ENCODE measurements around the gene ECD. TPM values are rescaled to one million over a fixed set of nuclear protein-coding genes. Genes with fewer than 3 reads are reported as not detected.
"Not testable (repeated sequence)": the region's sequence is repeated elsewhere in the genome, so short reads cannot be mapped to it uniquely, and the experiment has no call there.

The ECD gene
- total RNA-seq, 4 donors from 2014 or later, result 11.0 to 22.8 (median 18.6) TPM

GRCh38 chr10:73110345-73110849, 57.4 kb downstream of the ECD start, which contains the start of gene NUDT13:
Gene NUDT13 (plus strand): TSS chr10:73110455. CDS start chr10:73114366, 3,911 bp downstream.
- no peaks in the 10 kb centered on the region for H3K27me3 ChIP-seq
- ATAC-seq (peak; percentile 85 to 87), DNase-seq (peak; percentile 73 to 75)
- peaks cover 20 to 30% of the 10 kb centered on the region in 2 donors for H3K4me1 ChIP-seq
- no peaks in the 10 kb centered on the region for H3K9me3 ChIP-seq
- H3K27ac ChIP-seq, result peak within 1 kb of the TSS; percentile 91 to 96 (median 94)
- TF ChIP-seq POLR2A (IDR thresholded peaks at IDR 0.05), result peak in 1 of 2 donors; percentile 72
- TF ChIP-seq CTCF (IDR thresholded peaks at IDR 0.05 in 4 of 5, conservative IDR thresholded peaks at IDR 0.05 in 1 of 5), result no peak
- no peaks in the 10 kb centered on the region for H3K36me3 ChIP-seq
- peak within 1 kb of the TSS; percentile 60 to 70 (median 65) for H3K4me3 ChIP-seq
- intact Hi-C loops (cut with DNase I; ENCODE audit: low total_unique reads), result loop anchor here (1.0 kb wide), 1 partner anchor 13 kb away; no protein-coding TSS in a partner anchor
- in situ Hi-C loops (cut with MboI; ENCODE audit: low sequenced_read_pairs in 4 of 4), result no loop called here

- ATAC-seq; H3K36me3 ChIP-seq; H3K9me3 ChIP-seq; H3K27ac ChIP-seq; H3K4me3 ChIP-seq; DNase-seq; intact Hi-C loops (cut with DNase I; ENCODE audit: low total_unique reads); in situ Hi-C loops (cut with MboI; ENCODE audit: low sequenced_read_pairs in 4 of 4); H3K27me3 ChIP-seq: not testable (repeated sequence)
- peaks cover 19 to 29% of the 10 kb centered on the region in 2 donors for H3K4me1 ChIP-seq
Observed at GRCh38 chr10:73109248-73109652, 58.6 kb downstream of the ECD start.

DNA sequence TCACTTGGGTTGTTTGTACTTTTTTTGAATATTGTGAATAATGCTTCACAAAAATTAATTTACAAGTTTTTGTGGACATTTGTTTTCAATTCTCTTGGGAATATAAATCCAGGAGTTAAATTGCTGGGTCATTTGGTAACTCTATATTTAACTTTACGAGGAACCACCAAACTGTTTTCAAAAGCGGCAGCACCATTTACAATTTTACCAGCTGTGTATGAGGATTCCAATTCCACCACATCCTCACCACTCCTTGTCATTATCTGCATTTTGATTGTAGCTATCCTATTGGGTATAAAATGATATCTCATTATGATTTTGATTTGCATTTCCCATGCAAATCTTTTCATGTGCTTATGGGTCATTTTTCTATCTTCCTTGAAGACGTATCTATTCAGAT, 61.5 kb downstream of the ECD start:
- intact Hi-C loops (cut with DNase I; ENCODE audit: low total_unique reads), result no loop called here
- no peak for ATAC-seq
- Histone ChIP-seq H3K36me3 (no peaks in the 10 kb centered on the region), H3K4me3 (no peak overlapping the region), H3K27me3 (no peaks in the 10 kb centered on the region), H3K27ac (no peak overlapping the region), H3K9me3 (no peaks in the 10 kb centered on the region), H3K4me1 (peaks cover 0 to 4% of the 10 kb centered on the region in 2 donors)
- DNase-seq, result no peak
- TF ChIP-seq POLR2A (IDR thresholded peaks at IDR 0.05) (no peak), CTCF (IDR thresholded peaks at IDR 0.05 in 4 of 5, conservative IDR thresholded peaks at IDR 0.05 in 1 of 5) (no peak)
- in situ Hi-C loops (cut with MboI; ENCODE audit: low sequenced_read_pairs in 4 of 4), result no loop called here

DNA sequence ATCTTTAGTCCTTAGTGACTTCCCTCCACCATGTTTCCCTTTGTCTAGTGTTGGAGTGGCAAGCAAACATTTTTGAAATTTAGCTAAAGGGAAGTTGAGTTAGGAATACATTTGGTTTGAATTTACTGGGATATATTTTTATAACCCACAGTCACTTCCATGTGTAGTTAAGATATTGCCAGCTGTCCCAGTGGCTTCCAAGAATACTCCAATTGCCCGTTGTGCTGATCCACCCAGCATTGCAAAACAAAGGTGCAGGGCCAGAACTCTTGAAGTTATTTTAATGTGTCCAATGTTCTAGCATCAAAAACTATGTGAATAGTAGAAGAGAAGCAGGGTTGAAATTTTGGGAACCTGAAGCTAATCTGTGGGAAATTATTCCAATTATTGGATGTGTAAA, 68.7 kb downstream of the ECD start:
- TF ChIP-seq POLR2A (IDR thresholded peaks at IDR 0.05), result no peak
- TF ChIP-seq CTCF (IDR thresholded peaks at IDR 0.05 in 4 of 5, conservative IDR thresholded peaks at IDR 0.05 in 1 of 5), result no peak
- no peak overlapping the region for H3K4me3 ChIP-seq
- H3K27ac ChIP-seq, result peak overlapping the region; percentile 91 to 100 (median 96)
- in situ Hi-C loops (cut with MboI; ENCODE audit: low sequenced_read_pairs in 4 of 4) (loop anchor here in 2 of 4 donors (10.0 kb wide), 1 partner anchor 66 kb away; the partner anchor contains the start of genes ECD (in 2 of the 2) and FAM149B1 (in 2 of the 2)), intact Hi-C loops (cut with DNase I; ENCODE audit: low total_unique reads) (loop anchor here (5.0 kb wide), 1 partner anchor 153 kb away; the partner anchor contains the start of gene MRPS16)
- H3K4me1 ChIP-seq, result peaks cover 34 to 43% of the 10 kb centered on the region in 2 donors
- H3K27me3 ChIP-seq, result no peaks in the 10 kb centered on the region
- peak; percentile 60 to 74 for DNase-seq
- ATAC-seq, result peak; percentile 61 to 68
- H3K9me3 ChIP-seq, result no peaks in the 10 kb centered on the region
- H3K36me3 ChIP-seq, result no peaks in the 10 kb centered on the region

GRCh38 chr10:73097305-73097670, 70.5 kb downstream of the ECD start:
- no peak for TF ChIP-seq CTCF (IDR thresholded peaks at IDR 0.05 in 4 of 5, conservative IDR thresholded peaks at IDR 0.05 in 1 of 5)
- TF ChIP-seq POLR2A (IDR thresholded peaks at IDR 0.05), result no peak

More at GRCh38 chr10:73097305-73097670, 70.5 kb downstream of the ECD start:
- Histone ChIP-seq H3K27me3 (no peaks in the 10 kb centered on the region), H3K9me3 (no peaks in the 10 kb centered on the region), H3K27ac (peak overlapping the region; percentile 91 to 100 (median 96)), H3K4me3 (peak overlapping the region; percentile 83 to 99 (median 94)), H3K36me3 (no peaks in the 10 kb centered on the region), H3K4me1 (peaks cover 47% of the 10 kb centered on the region in 2 donors)
- no peak for DNase-seq
- intact Hi-C loops (cut with DNase I; ENCODE audit: low total_unique reads) (loop anchor here (1.0 to 5.0 kb wide), 3 partner anchors 13 to 155 kb away; partner anchors contain the start of genes ECD, FAM149B1, MRPS16 and NUDT13), in situ Hi-C loops (cut with MboI; ENCODE audit: low sequenced_read_pairs in 4 of 4) (loop anchor here in 2 of 4 donors (10.0 kb wide), 1 partner anchor 68 kb away; the partner anchor contains the start of genes ECD (in 2 of the 2) and FAM149B1 (in 2 of the 2))
- no peak for ATAC-seq
